WTC11 (cell line): ENCODE data around the gene ALX4. TPM values are rescaled to one million over a fixed set of nuclear protein-coding genes. Genes with fewer than 3 reads are reported as not detected.

ENCODE experiments used
- ATAC-seq: fragments of 200-7000 bp; cut with Tn5 transposase; 2 replicates; pipeline ENCODE4 v1.10.0; 2021; ENCODE audit warnings: mild to moderate bottlenecking, moderate library complexity
- CTCF ChIA-PET: fragments of 300-600 bp; sonication (Branson Sonifier 250); formaldehyde crosslinking; loops from one replicate; lab custom pipeline; 2021; ENCODE audit warnings: antibody characterized with exemption; lab: Charles Lee
- POLR2A ChIA-PET: fragments of 350-600 bp; sonication (Branson Sonifier 250); formaldehyde crosslinking; loops from one replicate; lab custom pipeline; 2021; ENCODE audit warnings: antibody characterized with exemption; lab: Charles Lee
- DNase-seq: peaks from one replicate; pipeline ENCODE4 v3.0.0; 2021; ENCODE audit warnings: low spot score
- H3K27ac Mint-ChIP-seq: 2 replicates; pipeline ENCODE4 v1.8.0; 2021; ENCODE audit warnings: mixed read lengths
- H3K27me3 Mint-ChIP-seq: 2 replicates; pipeline ENCODE4 v1.8.0; 2021; ENCODE audit warnings: low read depth, mild to moderate bottlenecking, moderate library complexity, mixed read lengths
- H3K36me3 Mint-ChIP-seq: 2 replicates; pipeline ENCODE4 v1.8.0; 2021; ENCODE audit warnings: mixed read lengths
- H3K4me1 Mint-ChIP-seq: 2 replicates; pipeline ENCODE4 v1.8.0; 2022; ENCODE audit warnings: mixed read lengths
- H3K4me3 Mint-ChIP-seq: 2 replicates; pipeline ENCODE4 v1.8.0; 2021; ENCODE audit warnings: mild to moderate bottlenecking, moderate library complexity, mixed read lengths
- H3K9me3 Mint-ChIP-seq: 2 replicates; pipeline ENCODE4 v1.8.0; 2021; ENCODE audit warnings: mixed read lengths
- CREM ChIP-seq: sonication (generic); formaldehyde crosslinking; IDR thresholded peaks from 2 replicates; pipeline ENCODE4 v1.8.1; 2022; ENCODE audit warnings: mild to moderate bottlenecking, missing genetic modification reagents, moderate library complexity
- ELF4 ChIP-seq: sonication (generic); formaldehyde crosslinking; IDR thresholded peaks from 2 replicates; pipeline ENCODE4 v1.8.1; 2022; ENCODE audit warnings: low read depth, mild to moderate bottlenecking, moderate library complexity, missing genetic modification reagents
- JAZF1 ChIP-seq: fragments of 250-450 bp; sonication (Bioruptor Pico); IDR thresholded peaks from 2 replicates; pipeline ENCODE4 v1.9.0; 2021; ENCODE audit warnings: moderate library complexity, mild to moderate bottlenecking, inconsistent platforms
- NR2C2 ChIP-seq: sonication (generic); formaldehyde crosslinking; IDR thresholded peaks from 2 replicates; pipeline ENCODE4 v1.8.0; 2022; ENCODE audit warnings: mild to moderate bottlenecking, missing genetic modification reagents
- RELA ChIP-seq: sonication (generic); formaldehyde crosslinking; IDR thresholded peaks from 2 replicates; pipeline ENCODE4 v1.8.1; 2022; ENCODE audit warnings: missing genetic modification reagents, mild to moderate bottlenecking, borderline replicate concordance
- RORB ChIP-seq: fragments of 250-450 bp; sonication (Bioruptor Pico); IDR thresholded peaks from 2 replicates; pipeline ENCODE4 v1.9.0; 2021; ENCODE audit warnings: mild to moderate bottlenecking
- TCF7 ChIP-seq: sonication (generic); formaldehyde crosslinking; IDR thresholded peaks from 2 replicates; pipeline ENCODE4 v1.8.0; 2022; ENCODE audit warnings: mild to moderate bottlenecking, low read depth, missing genetic modification reagents, moderate library complexity
- TEAD4 ChIP-seq: sonication (generic); formaldehyde crosslinking; IDR thresholded peaks from 2 replicates; pipeline ENCODE4 v1.8.0; 2022; ENCODE audit warnings: mild to moderate bottlenecking, missing genetic modification reagents
- ZBTB21 ChIP-seq: sonication (generic); formaldehyde crosslinking; IDR thresholded peaks from 2 replicates; pipeline ENCODE4 v1.8.1; 2023; ENCODE audit warnings: mild to moderate bottlenecking, missing genetic modification reagents, borderline replicate concordance
- ZNF263 ChIP-seq: sonication (generic); formaldehyde crosslinking; IDR thresholded peaks from 2 replicates; pipeline ENCODE4 v1.8.1; 2022; ENCODE audit warnings: low read depth, mild to moderate bottlenecking, moderate library complexity, missing genetic modification reagents
- total RNA-seq: library from RNA; stranded (reverse); gene quantifications from 3 replicates; pipeline ENCODE4 v1.2.3, GENCODE V29; 2021
- TF ChIP-seq, protein P1 (sequence below): sonication (generic); formaldehyde crosslinking; conservative IDR thresholded peaks from 2 replicates; pipeline ENCODE4 v1.8.1; 2022; ENCODE audit warnings: mild to moderate bottlenecking, missing genetic modification reagents
- TF ChIP-seq, protein P2 (sequence below): sonication (generic); formaldehyde crosslinking; IDR thresholded peaks from 2 replicates; pipeline ENCODE4 v1.8.0; 2023; ENCODE audit warnings: mild to moderate bottlenecking, missing genetic modification reagents
- TF ChIP-seq, protein P3 (sequence below): sonication (generic); formaldehyde crosslinking; IDR thresholded peaks from 2 replicates; pipeline ENCODE4 v1.8.0; 2022; ENCODE audit warnings: mild to moderate bottlenecking, missing genetic modification reagents
- TF ChIP-seq, protein P4 (sequence below): fragments of 250-450 bp; sonication (Bioruptor Pico); IDR thresholded peaks from 2 replicates; pipeline ENCODE4 v1.9.0; 2021; ENCODE audit warnings: moderate library complexity, mild to moderate bottlenecking, inconsistent platforms, borderline replicate concordance
- TF ChIP-seq, protein P5 (sequence below): fragments of 250-450 bp; sonication (Bioruptor Pico); IDR thresholded peaks from 2 replicates; pipeline ENCODE4 v1.9.0; 2021; ENCODE audit warnings: mild to moderate bottlenecking
- TF ChIP-seq, protein P6 (sequence below): sonication (generic); formaldehyde crosslinking; IDR thresholded peaks from 2 replicates; pipeline ENCODE4 v1.8.1; 2023; ENCODE audit warnings: mild to moderate bottlenecking, missing genetic modification reagents, moderate library complexity

The ALX4 gene
- total RNA-seq, 1 experiment from 2014 or later = not detected

DNA sequence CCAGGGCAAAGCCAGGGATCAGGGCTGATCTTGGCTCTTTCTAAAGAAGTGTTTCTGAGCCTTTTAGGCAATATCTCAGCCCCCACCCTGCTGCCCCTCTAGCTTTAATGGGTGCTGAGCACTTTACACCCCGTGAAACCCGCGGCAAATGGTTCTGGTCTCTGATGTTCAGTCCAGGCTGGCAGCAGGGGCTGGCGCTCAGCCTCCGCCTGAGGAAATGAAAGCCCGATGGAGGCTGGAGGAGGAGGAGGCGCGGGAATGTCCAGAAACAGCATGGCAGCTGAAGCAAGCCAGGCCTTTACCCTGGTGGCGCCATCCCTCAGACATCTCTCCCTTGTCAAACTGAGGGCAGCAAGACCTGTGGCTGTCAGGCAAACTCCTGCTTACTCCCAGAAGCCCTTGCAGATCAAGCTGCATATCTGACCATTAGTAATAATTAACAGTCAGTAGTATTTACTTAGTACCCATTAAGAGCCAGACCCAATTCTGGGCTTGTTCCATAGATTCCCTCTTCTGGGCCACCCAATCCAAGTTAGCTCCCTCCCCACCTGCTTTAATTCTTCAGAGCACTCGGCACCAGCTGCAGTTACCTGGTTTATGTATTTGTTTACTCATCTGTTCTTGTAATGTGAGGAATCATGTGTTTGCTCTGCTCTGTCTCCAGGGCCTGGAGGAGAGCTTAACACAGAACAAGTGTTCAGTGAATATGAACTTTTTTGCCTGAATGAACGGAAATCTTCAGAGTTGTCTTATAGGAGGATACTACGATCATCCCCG, 15.0 kb upstream of the ALX4 start (continued):
- TF ChIP-seq JAZF1 (CRISPR knock-in tag) = no peak
- no peak for TF ChIP-seq ELF4
- no peak for TF ChIP-seq RELA (CRISPR knock-in tag)
- TF ChIP-seq RORB (CRISPR knock-in tag) = no peak
- TF ChIP-seq TEAD4 (CRISPR knock-in tag) = no peak
- TF ChIP-seq, protein P1, sequence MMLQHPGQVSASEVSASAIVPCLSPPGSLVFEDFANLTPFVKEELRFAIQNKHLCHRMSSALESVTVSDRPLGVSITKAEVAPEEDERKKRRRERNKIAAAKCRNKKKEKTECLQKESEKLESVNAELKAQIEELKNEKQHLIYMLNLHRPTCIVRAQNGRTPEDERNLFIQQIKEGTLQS = no peak
- TF ChIP-seq, protein P2, sequence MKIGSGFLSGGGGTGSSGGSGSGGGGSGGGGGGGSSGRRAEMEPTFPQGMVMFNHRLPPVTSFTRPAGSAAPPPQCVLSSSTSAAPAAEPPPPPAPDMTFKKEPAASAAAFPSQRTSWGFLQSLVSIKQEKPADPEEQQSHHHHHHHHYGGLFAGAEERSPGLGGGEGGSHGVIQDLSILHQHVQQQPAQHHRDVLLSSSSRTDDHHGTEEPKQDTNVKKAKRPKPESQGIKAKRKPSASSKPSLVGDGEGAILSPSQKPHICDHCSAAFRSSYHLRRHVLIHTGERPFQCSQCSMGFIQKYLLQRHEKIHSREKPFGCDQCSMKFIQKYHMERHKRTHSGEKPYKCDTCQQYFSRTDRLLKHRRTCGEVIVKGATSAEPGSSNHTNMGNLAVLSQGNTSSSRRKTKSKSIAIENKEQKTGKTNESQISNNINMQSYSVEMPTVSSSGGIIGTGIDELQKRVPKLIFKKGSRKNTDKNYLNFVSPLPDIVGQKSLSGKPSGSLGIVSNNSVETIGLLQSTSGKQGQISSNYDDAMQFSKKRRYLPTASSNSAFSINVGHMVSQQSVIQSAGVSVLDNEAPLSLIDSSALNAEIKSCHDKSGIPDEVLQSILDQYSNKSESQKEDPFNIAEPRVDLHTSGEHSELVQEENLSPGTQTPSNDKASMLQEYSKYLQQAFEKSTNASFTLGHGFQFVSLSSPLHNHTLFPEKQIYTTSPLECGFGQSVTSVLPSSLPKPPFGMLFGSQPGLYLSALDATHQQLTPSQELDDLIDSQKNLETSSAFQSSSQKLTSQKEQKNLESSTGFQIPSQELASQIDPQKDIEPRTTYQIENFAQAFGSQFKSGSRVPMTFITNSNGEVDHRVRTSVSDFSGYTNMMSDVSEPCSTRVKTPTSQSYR (CRISPR knock-in tag) = no peak

DNA sequence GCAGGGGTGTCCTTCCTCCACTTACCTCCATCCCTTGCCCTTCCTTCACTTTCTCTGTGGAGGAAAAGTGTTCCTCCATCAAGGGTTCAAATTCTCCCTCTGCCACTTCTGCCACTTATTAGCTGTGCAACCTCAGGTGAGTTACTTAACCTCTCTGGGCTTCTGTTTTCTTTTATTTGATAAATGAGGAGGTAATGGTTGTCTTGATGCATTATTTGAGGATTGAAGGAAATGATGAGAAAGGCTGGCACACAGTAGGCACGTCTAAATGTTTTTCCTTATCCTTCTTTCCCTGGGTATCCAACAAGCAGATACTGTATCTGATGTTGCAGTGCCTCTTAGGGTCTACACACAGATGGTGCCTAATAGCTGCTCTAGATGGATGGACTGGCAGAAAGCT, 14.3 kb upstream of the ALX4 start:
- POLR2A ChIA-PET = no interaction called here

DNA sequence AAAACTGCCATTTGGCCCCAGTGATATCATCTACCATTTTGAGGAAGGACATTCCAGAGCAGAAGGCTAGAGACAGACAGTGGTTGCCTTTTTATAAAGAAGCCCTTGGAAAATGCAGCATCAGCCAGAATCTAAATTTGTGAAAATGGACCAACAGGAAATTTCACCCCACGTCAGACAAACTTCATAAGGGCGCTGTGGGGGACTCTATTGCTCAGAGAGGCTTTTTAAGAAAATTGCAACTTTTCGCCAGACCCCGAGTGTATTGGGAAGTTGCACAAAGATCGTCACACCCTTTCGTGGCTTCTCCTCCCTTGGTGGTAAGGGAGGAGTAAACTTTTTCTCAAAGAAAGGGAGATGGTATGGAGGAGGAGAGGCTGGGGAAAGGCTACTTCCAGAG, 12.3 kb upstream of the ALX4 start:
- Mint-ChIP-seq H3K36me3 (no peaks in the 10 kb centered on the region), H3K9me3 (no peaks in the 10 kb centered on the region), H3K4me1 (peaks cover 34% of the 10 kb centered on the region), H3K4me3 (no peak overlapping the region), H3K27ac (no peak overlapping the region), H3K27me3 (peaks cover 100% of the 10 kb centered on the region)
- DNase-seq (no peak), ATAC-seq (no peak)
- ChIA-PET POLR2A (no interaction called here), CTCF (interaction anchor here (0.5 to 1.1 kb wide), 3 partner anchors 12 to 482 kb away, joined by 3 read pairs; partner anchors contain the start of gene ALX4)
- no peak for TF ChIP-seq TCF7
- TF ChIP-seq, protein P3, sequence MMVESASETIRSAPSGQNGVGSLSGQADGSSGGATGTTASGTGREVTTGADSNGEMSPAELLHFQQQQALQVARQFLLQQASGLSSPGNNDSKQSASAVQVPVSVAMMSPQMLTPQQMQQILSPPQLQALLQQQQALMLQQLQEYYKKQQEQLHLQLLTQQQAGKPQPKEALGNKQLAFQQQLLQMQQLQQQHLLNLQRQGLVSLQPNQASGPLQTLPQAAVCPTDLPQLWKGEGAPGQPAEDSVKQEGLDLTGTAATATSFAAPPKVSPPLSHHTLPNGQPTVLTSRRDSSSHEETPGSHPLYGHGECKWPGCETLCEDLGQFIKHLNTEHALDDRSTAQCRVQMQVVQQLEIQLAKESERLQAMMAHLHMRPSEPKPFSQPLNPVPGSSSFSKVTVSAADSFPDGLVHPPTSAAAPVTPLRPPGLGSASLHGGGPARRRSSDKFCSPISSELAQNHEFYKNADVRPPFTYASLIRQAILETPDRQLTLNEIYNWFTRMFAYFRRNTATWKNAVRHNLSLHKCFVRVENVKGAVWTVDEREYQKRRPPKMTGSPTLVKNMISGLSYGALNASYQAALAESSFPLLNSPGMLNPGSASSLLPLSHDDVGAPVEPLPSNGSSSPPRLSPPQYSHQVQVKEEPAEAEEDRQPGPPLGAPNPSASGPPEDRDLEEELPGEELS (CRISPR knock-in tag) = no peak

More for the DNA sequence above, 14.3 kb upstream of the ALX4 start:
- TF ChIP-seq NR2C2 (CRISPR knock-in tag) = no peak
- no peak for DNase-seq
- no peak overlapping the region for H3K27ac Mint-ChIP-seq
- ATAC-seq = no peak
- peaks cover 21% of the 10 kb centered on the region for H3K4me1 Mint-ChIP-seq
- no peaks in the 10 kb centered on the region for H3K36me3 Mint-ChIP-seq
- CTCF ChIA-PET = interaction anchor here (0.6 to 1.1 kb wide), 3 partner anchors 15 to 214 kb away, joined by 3 read pairs; no protein-coding TSS in a partner anchor
- peaks cover 99% of the 10 kb centered on the region for H3K27me3 Mint-ChIP-seq
- no peak overlapping the region for H3K4me3 Mint-ChIP-seq
- no peaks in the 10 kb centered on the region for H3K9me3 Mint-ChIP-seq

DNA sequence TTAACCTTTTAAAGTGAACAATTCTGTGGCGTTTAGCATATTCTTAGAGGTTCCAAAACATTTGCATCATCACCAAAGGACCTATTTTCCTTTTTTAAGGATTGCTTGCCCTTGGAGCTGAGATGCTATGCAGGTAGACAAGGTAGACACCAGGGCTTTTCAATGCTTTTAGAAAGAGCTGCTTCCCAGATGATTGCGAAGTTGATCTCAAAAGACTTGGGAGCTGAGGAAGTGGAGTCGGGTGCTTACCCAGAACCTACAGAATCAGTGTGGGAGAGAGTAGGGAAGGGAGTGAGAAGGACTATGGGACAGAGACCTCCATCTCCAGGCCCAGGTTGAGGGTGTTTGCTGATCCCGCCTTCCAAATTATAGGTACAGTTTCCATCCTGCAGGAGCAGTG, 11.1 kb upstream of the ALX4 start:
- H3K27me3 Mint-ChIP-seq = peaks cover 100% of the 10 kb centered on the region
- ChIA-PET POLR2A (interaction anchor here (1.3 kb wide), 1 partner anchor 13 kb away, joined by 5 read pairs; no protein-coding TSS in a partner anchor), CTCF (interaction anchor here (0.9 to 1.3 kb wide), 4 partner anchors 14 to 202 kb away, joined by 3 to 5 read pairs (median 4); no protein-coding TSS in a partner anchor)
- peaks cover 34% of the 10 kb centered on the region for H3K4me1 Mint-ChIP-seq
- H3K36me3 Mint-ChIP-seq = no peaks in the 10 kb centered on the region
- TF ChIP-seq, protein P1 = no peak
- no peak for TF ChIP-seq ZNF263
- TF ChIP-seq, protein P4, sequence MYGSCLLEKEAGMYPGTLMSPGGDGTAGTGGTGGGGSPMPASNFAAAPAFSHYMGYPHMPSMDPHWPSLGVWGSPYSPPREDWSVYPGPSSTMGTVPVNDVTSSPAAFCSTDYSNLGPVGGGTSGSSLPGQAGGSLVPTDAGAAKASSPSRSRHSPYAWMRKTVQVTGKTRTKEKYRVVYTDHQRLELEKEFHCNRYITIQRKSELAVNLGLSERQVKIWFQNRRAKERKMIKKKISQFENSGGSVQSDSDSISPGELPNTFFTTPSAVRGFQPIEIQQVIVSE (CRISPR knock-in tag) = no peak
- no peak for TF ChIP-seq CREM (CRISPR knock-in tag)
- TF ChIP-seq, protein P5, sequence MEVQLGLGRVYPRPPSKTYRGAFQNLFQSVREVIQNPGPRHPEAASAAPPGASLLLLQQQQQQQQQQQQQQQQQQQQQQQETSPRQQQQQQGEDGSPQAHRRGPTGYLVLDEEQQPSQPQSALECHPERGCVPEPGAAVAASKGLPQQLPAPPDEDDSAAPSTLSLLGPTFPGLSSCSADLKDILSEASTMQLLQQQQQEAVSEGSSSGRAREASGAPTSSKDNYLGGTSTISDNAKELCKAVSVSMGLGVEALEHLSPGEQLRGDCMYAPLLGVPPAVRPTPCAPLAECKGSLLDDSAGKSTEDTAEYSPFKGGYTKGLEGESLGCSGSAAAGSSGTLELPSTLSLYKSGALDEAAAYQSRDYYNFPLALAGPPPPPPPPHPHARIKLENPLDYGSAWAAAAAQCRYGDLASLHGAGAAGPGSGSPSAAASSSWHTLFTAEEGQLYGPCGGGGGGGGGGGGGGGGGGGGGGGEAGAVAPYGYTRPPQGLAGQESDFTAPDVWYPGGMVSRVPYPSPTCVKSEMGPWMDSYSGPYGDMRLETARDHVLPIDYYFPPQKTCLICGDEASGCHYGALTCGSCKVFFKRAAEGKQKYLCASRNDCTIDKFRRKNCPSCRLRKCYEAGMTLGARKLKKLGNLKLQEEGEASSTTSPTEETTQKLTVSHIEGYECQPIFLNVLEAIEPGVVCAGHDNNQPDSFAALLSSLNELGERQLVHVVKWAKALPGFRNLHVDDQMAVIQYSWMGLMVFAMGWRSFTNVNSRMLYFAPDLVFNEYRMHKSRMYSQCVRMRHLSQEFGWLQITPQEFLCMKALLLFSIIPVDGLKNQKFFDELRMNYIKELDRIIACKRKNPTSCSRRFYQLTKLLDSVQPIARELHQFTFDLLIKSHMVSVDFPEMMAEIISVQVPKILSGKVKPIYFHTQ (CRISPR knock-in tag) = no peak
- TF ChIP-seq, protein P6, sequence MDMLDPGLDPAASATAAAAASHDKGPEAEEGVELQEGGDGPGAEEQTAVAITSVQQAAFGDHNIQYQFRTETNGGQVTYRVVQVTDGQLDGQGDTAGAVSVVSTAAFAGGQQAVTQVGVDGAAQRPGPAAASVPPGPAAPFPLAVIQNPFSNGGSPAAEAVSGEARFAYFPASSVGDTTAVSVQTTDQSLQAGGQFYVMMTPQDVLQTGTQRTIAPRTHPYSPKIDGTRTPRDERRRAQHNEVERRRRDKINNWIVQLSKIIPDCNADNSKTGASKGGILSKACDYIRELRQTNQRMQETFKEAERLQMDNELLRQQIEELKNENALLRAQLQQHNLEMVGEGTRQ (CRISPR knock-in tag) = no peak
- no peak for TF ChIP-seq ZBTB21 (CRISPR knock-in tag)
- no peaks in the 10 kb centered on the region for H3K9me3 Mint-ChIP-seq
- H3K4me3 Mint-ChIP-seq = no peak overlapping the region
- H3K27ac Mint-ChIP-seq = no peak overlapping the region
- ATAC-seq (no peak), DNase-seq (no peak)
